GM12878 (cell line): ENCODE data around the gene ABHD6. TPM values are rescaled to one million over a fixed set of nuclear protein-coding genes. Genes with fewer than 3 reads are reported as not detected.

Experiments
- ATAC-seq: fragments of 200-7000 bp; cut with Tn5 transposase; 3 replicates; pipeline ENCODE4 v1.9.1; 2020; ENCODE audit warnings: mild to moderate bottlenecking, moderate library complexity
- BruUV-seq: library from RNA; stranded (reverse); fragments of 400-500 nt; replicated peaks from 2 replicates; lab custom pipeline; 2021; lab: Mats Ljungman, UMichigan
- CTCF ChIA-PET: fragments of 300-600 bp; sonication (Branson Sonifier 250); formaldehyde crosslinking; extraction: SDS; loops from one replicate; lab custom pipeline; 2021; ENCODE audit warnings: inconsistent platforms; lab: Yijun Ruan, JAX
- POLR2A ChIA-PET: fragments of 350-600 bp; formaldehyde crosslinking; extraction: SDS; loops from one replicate; lab custom pipeline; 2021; ENCODE audit warnings: inconsistent platforms; lab: Charles Lee
- RAD21 ChIA-PET: fragments of 300-600 bp; sonication (Branson Sonifier 250); formaldehyde crosslinking; loops from one replicate; lab custom pipeline; 2023; ENCODE audit warnings: antibody characterized with exemption; ENCODE audit not compliant: unreplicated experiment; lab: Charles Lee
- SMC1A ChIA-PET: fragments of 300-600 bp; sonication (Branson Sonifier 250); formaldehyde crosslinking; loops from one replicate; lab custom pipeline; 2023; ENCODE audit not compliant: unreplicated experiment, uncharacterized antibody; lab: Charles Lee
- DNase-seq: peaks from one replicate; pipeline ENCODE4 v3.0.0-alpha.2; 2011; ENCODE audit warnings: low read depth, low spot score
- FAIRE-seq: peaks from 3 replicates; lab custom pipeline; 2011; peaks lifted over from hg19 to GRCh38; lab: Jason Lieb, UNC
- H2AFZ ChIP-seq: 2 replicates; pipeline ENCODE4 v1.6.0; 2011; ENCODE audit warnings: low read depth, low read length, control low read depth; ENCODE audit not compliant: control insufficient read depth
- H3K27ac ChIP-seq: 2 replicates; pipeline ENCODE4 v1.5.1; 2011; ENCODE audit warnings: control low read depth; ENCODE audit not compliant: control insufficient read depth, insufficient read depth
- H3K27me3 ChIP-seq, 2 experiments: replicated peaks in 1 of 2; 2 replicates each; pipeline versions ENCODE4 v1.6.0 to v1.6.1; 2011; ENCODE audit warnings: low read length in 1 of 2; ENCODE audit not compliant: control insufficient read depth in 2 of 2, insufficient read depth in 2 of 2
- H3K36me3 ChIP-seq, 2 experiments: 2 replicates each; pipeline ENCODE4 v1.5.1; 2011; ENCODE audit warnings: low read length in 1 of 2; ENCODE audit not compliant: control insufficient read depth in 2 of 2, insufficient read depth in 2 of 2
- H3K4me1 ChIP-seq: 2 replicates; pipeline ENCODE4 v1.6.1; 2011; ENCODE audit warnings: mild to moderate bottlenecking, low read length, moderate library complexity, mixed read lengths; ENCODE audit not compliant: control insufficient read depth, insufficient read depth
- H3K4me2 ChIP-seq: 2 replicates; pipeline ENCODE4 v1.6.0; 2011; ENCODE audit warnings: control low read depth; ENCODE audit not compliant: control insufficient read depth, insufficient read depth
- H3K4me3 ChIP-seq: fragments of 200-600 bp; sonication (generic); 2 replicates; pipeline ENCODE4 v1.5.1; 2016
- H3K79me2 ChIP-seq: 2 replicates; pipeline ENCODE4 v1.6.0; 2011; ENCODE audit warnings: low read length; ENCODE audit not compliant: control insufficient read depth, insufficient read depth
- H3K9ac ChIP-seq: 2 replicates; pipeline ENCODE4 v1.8.0; 2011; ENCODE audit warnings: low read length, control low read depth, mixed read lengths; ENCODE audit not compliant: control insufficient read depth, insufficient read depth
- H3K9me3 ChIP-seq: replicated peaks from 3 replicates; pipeline ENCODE4 v1.5.1; 2011; ENCODE audit warnings: mild to moderate bottlenecking, low read length; ENCODE audit not compliant: control insufficient read depth, insufficient read depth
- H4K20me1 ChIP-seq: 2 replicates; pipeline ENCODE4 v1.6.0; 2011; ENCODE audit not compliant: control insufficient read depth, insufficient read depth
- ATF3 ChIP-seq: IDR thresholded peaks from 2 replicates; pipeline ENCODE4 v1.6.1; 2011; ENCODE audit warnings: low read depth, mild to moderate bottlenecking, low read length, moderate library complexity, borderline replicate concordance; ENCODE audit errors: extremely low read depth
- CBX3 ChIP-seq: fragments of 200-600 bp; sonication (generic); IDR thresholded peaks from 2 replicates; pipeline ENCODE4 v1.6.1; 2016; ENCODE audit warnings: low read depth, borderline replicate concordance
- CHD1 ChIP-seq: IDR thresholded peaks from 2 replicates; pipeline ENCODE4 v1.6.1; 2012; ENCODE audit warnings: low read depth, low read length, improper control_type of control experiment
- EGR1 ChIP-seq, 2 experiments: IDR thresholded peaks; 1 replicate in 1 of 2; 2 replicates in 1 of 2; pipeline ENCODE4 v1.6.1; 2011 to 2012; ENCODE audit warnings: low read depth in 2 of 2, low read length in 2 of 2, borderline replicate concordance in 1 of 2, mild to moderate bottlenecking in 1 of 2, moderate library complexity in 1 of 2
- HDAC2 ChIP-seq: fragments of 200-600 bp; sonication (generic); IDR thresholded peaks from 2 replicates; pipeline ENCODE4 v1.6.1; 2017
- KAT2A ChIP-seq: conservative IDR thresholded peaks from 2 replicates; pipeline ENCODE4 v1.6.1; 2011; ENCODE audit warnings: low read depth, low read length; ENCODE audit not compliant: control insufficient read depth
- PAX5 ChIP-seq: IDR thresholded peaks from 2 replicates; pipeline ENCODE4 v1.6.1; 2011; ENCODE audit warnings: low read depth, low read length, borderline replicate concordance
- ZZZ3 ChIP-seq: IDR thresholded peaks from 2 replicates; pipeline ENCODE4 v1.6.1; 2011; ENCODE audit warnings: low read depth; ENCODE audit not compliant: control insufficient read depth, insufficient read length
- WGBS: methylation state at CpG from one replicate; pipeline ENCODE4 v1.1.6; 2016; ENCODE audit warnings: low lambda C conversion rate; ENCODE audit not compliant: insufficient replicate concordance, insufficient coverage; ENCODE audit errors: missing lambda C conversion rate; 5-methylcytosine and 5-hydroxymethylcytosine counted together
- in situ Hi-C: fragments of 300-500 bp; cut with MboI; formaldehyde crosslinking; loops from 9 replicates; pipeline ENCODE4 v1.14.3; 2018; ENCODE audit warnings: mixed read lengths
- intact Hi-C: fragments of 100-400 bp; cut with micrococcal nuclease; formaldehyde crosslinking; loops from one replicate; pipeline ENCODE4 v1.14.2; 2022; ENCODE audit not compliant: unreplicated experiment
- polyA plus RNA-seq, 11 experiments: library from polyadenylated mRNA; depleted of rRNA in 4 of 11; unstranded in 6 of 11; stranded (reverse) in 5 of 11; fragments of >200 nt; fragmentation: Nextera tagmentation in 4 of 11; fragmentation: Illumina TruSeq in 1 of 11; extraction: Ambion mirVana in 4 of 11; extraction: Trizol in 1 of 11; gene quantifications; 1 replicate in 1 of 11; 2 replicates in 10 of 11; pipeline versions ENCODE4 v1.2.1 to v1.2.3, GENCODE V29; 2011 to 2016; ENCODE audit warnings: inconsistent platforms in 2 of 11, missing spikeins in 2 of 11, low read depth in 1 of 11
- small RNA-seq: library from RNA; depleted of rRNA; stranded (forward); fragments of <200 nt; gene quantifications from one replicate; pipeline ENCODE3, GENCODE V24; 2014
- total RNA-seq, 4 experiments: library from RNA; depleted of rRNA in 3 of 4; stranded (reverse); fragments of >200 nt in 3 of 4; fragmentation: Illumina TruSeq in 1 of 4; extraction: Trizol in 1 of 4; gene quantifications; 2 replicates each; pipeline versions ENCODE4 v1.2.1 to v1.2.3, GENCODE V29; 2013 to 2021

Gene ABHD6
- total and polyA plus RNA-seq, 10 of the 15 experiments (the other 5 are each of a cell fraction or from before 2014, with no cell fraction given), result 1.4 to 33.2 (median 3.2) TPM

DNA sequence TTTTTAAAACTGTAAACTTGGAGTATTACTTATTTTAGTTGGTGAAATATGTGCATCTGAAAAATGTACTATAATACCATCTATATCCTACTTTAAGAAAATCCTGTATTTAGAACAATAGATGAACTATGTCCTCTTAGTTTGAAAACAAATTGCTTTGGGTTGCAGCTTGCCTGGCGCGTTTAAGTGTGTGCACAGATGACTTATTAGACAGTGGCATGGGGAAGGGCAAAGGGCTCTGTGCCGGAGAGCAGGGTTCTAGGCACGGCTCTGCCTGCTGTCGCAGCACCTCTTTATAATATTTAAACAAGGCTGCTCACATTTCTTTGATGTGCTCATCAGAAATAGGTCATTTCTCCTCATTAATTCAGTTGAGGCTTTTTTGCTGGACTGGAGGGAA is 105.1 kb downstream of the ABHD6 start:
- DNase-seq (no peak), FAIRE-seq (no peak), ATAC-seq (no peak)
- in situ Hi-C loops (no loop called here), intact Hi-C loops (no loop called here)
- BruUV-seq, result no TSS peak
- CTCF ChIA-PET, result interaction anchor here (0.7 to 1.1 kb wide), 2 partner anchors 9 to 124 kb away, joined by 3 to 4 read pairs; no protein-coding TSS in a partner anchor
- Histone ChIP-seq H3K4me1 (peaks cover 4% of the 10 kb centered on the region; the same call in 1 of the 2 replicates), H3K4me3 (no peak overlapping the region), H3K9ac (no peak overlapping the region), H3K36me3 (no peaks in the 10 kb centered on the region), H3K79me2 (no peaks in the 10 kb centered on the region), H2AFZ (no peak overlapping the region), H4K20me1 (no peaks in the 10 kb centered on the region), H3K9me3 (no peaks in the 10 kb centered on the region; the same call in 2 of the 3 replicates), H3K4me2 (no peak overlapping the region), H3K27ac (no peak overlapping the region), H3K27me3 (no peaks in the 10 kb centered on the region)
- RAD21 ChIA-PET, result interaction anchor here (2.5 kb wide), 1 partner anchor 9 kb away, joined by 6 read pairs; no protein-coding TSS in a partner anchor
- WGBS, result 99% methylated on average over 5 of the region's 5 CpGs
- TF ChIP-seq CHD1 (no peak), ZZZ3 (no peak), KAT2A (no peak), PAX5 (no peak), CBX3 (no peak), ATF3 (no peak), HDAC2 (no peak), EGR1 (IDR thresholded peaks at IDR 0.05; ENCODE audit: borderline replicate concordance in 1 of 2, low read depth in 2 of 2, low read length in 2 of 2) (no peak)
- POLR2A ChIA-PET, result interaction anchor here (12.4 kb wide), 1 partner anchor 9 kb away, joined by 221 read pairs; no protein-coding TSS in a partner anchor
- SMC1A ChIA-PET, result interaction anchor here (13.1 kb wide), 1 partner anchor 8 kb away, joined by 324 read pairs; no protein-coding TSS in a partner anchor

Small RNA genes within 50 kb of the gene (small RNA-seq; reads per million reads assigned to genes)
- gene AC098479.1, result not detected

Other genes starting within 250 kb of the ABHD6 start
- 41.3 and 44.1 TPM in 2 replicates for gene FLNB, start 229.4 kb upstream of the ABHD6 start, total RNA-seq (2014; rRNA removed)
- gene FLNB, start 229.4 kb upstream of the ABHD6 start, total RNA-seq (2014; rRNA removed; fragmentation: Illumina TruSeq; extraction: Trizol), result 28.7 and 29.8 TPM in 2 replicates
- 51.8 and 58.1 TPM in 2 replicates for gene FLNB, start 229.4 kb upstream of the ABHD6 start, total RNA-seq (2021)
- gene FLNB, start 229.4 kb upstream of the ABHD6 start, polyA plus RNA-seq (2011; rRNA removed), result 29.9 and 40.9 TPM in 2 replicates
- gene FLNB, start 229.4 kb upstream of the ABHD6 start, polyA plus RNA-seq (2014; fragmentation: Illumina TruSeq; extraction: Trizol), result 32.3 and 33.1 TPM in 2 replicates
- 10 to 100 TPM; 13.6 to 15.8 TPM for gene FLNB, start 229.4 kb upstream of the ABHD6 start, polyA plus RNA-seq (2014; fragmentation: Nextera tagmentation; extraction: Ambion mirVana)
- gene FLNB, start 229.4 kb upstream of the ABHD6 start, polyA plus RNA-seq (2014; rRNA removed), result 22.9 and 26.4 TPM in 2 replicates
- 10 to 100 TPM; 18.9 to 20.3 TPM for gene FLNB, start 229.4 kb upstream of the ABHD6 start, polyA plus RNA-seq (2016; fragmentation: Nextera tagmentation; extraction: Ambion mirVana)
- gene DNASE1L3, start 26.8 kb upstream of the ABHD6 start, total RNA-seq (2014; rRNA removed), result 3.2 and 6.0 TPM in 2 replicates
- 3.6 and 5.3 TPM in 2 replicates for gene DNASE1L3, start 26.8 kb upstream of the ABHD6 start, total RNA-seq (2014; rRNA removed; fragmentation: Illumina TruSeq; extraction: Trizol)
- gene DNASE1L3, start 26.8 kb upstream of the ABHD6 start, total RNA-seq (2021), result 3.7 and 4.4 TPM in 2 replicates
- gene DNASE1L3, start 26.8 kb upstream of the ABHD6 start, polyA plus RNA-seq (2011; rRNA removed), result 72.1 and 84.4 TPM in 2 replicates
- 3.1 and 4.9 TPM in 2 replicates for gene DNASE1L3, start 26.8 kb upstream of the ABHD6 start, polyA plus RNA-seq (2014; fragmentation: Illumina TruSeq; extraction: Trizol)
- 10 to 100 TPM; 10.6 to 11.1 TPM for gene DNASE1L3, start 26.8 kb upstream of the ABHD6 start, polyA plus RNA-seq (2014; fragmentation: Nextera tagmentation; extraction: Ambion mirVana)
- 3.7 and 5.7 TPM in 2 replicates for gene DNASE1L3, start 26.8 kb upstream of the ABHD6 start, polyA plus RNA-seq (2014; rRNA removed)
- gene DNASE1L3, start 26.8 kb upstream of the ABHD6 start, polyA plus RNA-seq (2016; fragmentation: Nextera tagmentation; extraction: Ambion mirVana), result 1 to 10 TPM; 7.7 TPM
- 9.3 and 12.6 TPM in 2 replicates for gene RPP14, start 68.5 kb downstream of the ABHD6 start, total RNA-seq (2014; rRNA removed)
- 16.8 and 17.2 TPM in 2 replicates for gene RPP14, start 68.5 kb downstream of the ABHD6 start, total RNA-seq (2014; rRNA removed; fragmentation: Illumina TruSeq; extraction: Trizol)
- 12.2 and 14.5 TPM in 2 replicates for gene RPP14, start 68.5 kb downstream of the ABHD6 start, total RNA-seq (2021)
- 21.2 and 23.5 TPM in 2 replicates for gene RPP14, start 68.5 kb downstream of the ABHD6 start, polyA plus RNA-seq (2011; rRNA removed)
- 11.7 and 15.1 TPM in 2 replicates for gene RPP14, start 68.5 kb downstream of the ABHD6 start, polyA plus RNA-seq (2014; fragmentation: Illumina TruSeq; extraction: Trizol)
- 10 to 100 TPM in 1 of 2 experiments, 1 to 10 TPM in 1; 9.1 to 16.3 TPM for gene RPP14, start 68.5 kb downstream of the ABHD6 start, polyA plus RNA-seq (2014; fragmentation: Nextera tagmentation; extraction: Ambion mirVana)
- gene RPP14, start 68.5 kb downstream of the ABHD6 start, polyA plus RNA-seq (2014; rRNA removed), result 12.4 and 14.9 TPM in 2 replicates
- gene RPP14, start 68.5 kb downstream of the ABHD6 start, polyA plus RNA-seq (2016; fragmentation: Nextera tagmentation; extraction: Ambion mirVana), result 10 to 100 TPM; 13.1 to 14.0 TPM
- 5.8 and 6.8 TPM in 2 replicates for gene HTD2, start 68.7 kb downstream of the ABHD6 start, total RNA-seq (2014; rRNA removed)
- gene HTD2, start 68.7 kb downstream of the ABHD6 start, total RNA-seq (2014; rRNA removed; fragmentation: Illumina TruSeq; extraction: Trizol), result 5.0 and 5.9 TPM in 2 replicates
- 7.1 and 7.2 TPM in 2 replicates for gene HTD2, start 68.7 kb downstream of the ABHD6 start, total RNA-seq (2021)
- gene HTD2, start 68.7 kb downstream of the ABHD6 start, polyA plus RNA-seq (2011; rRNA removed), result 10.5 and 11.7 TPM in 2 replicates
- gene HTD2, start 68.7 kb downstream of the ABHD6 start, polyA plus RNA-seq (2014; fragmentation: Illumina TruSeq; extraction: Trizol), result 6.0 and 7.7 TPM in 2 replicates
- gene HTD2, start 68.7 kb downstream of the ABHD6 start, polyA plus RNA-seq (2014; fragmentation: Nextera tagmentation; extraction: Ambion mirVana), result 10 to 100 TPM; 13.5 to 15.9 TPM
- gene HTD2, start 68.7 kb downstream of the ABHD6 start, polyA plus RNA-seq (2014; rRNA removed), result 5.1 and 8.5 TPM in 2 replicates
- 10 to 100 TPM; 24.1 to 24.7 TPM for gene HTD2, start 68.7 kb downstream of the ABHD6 start, polyA plus RNA-seq (2016; fragmentation: Nextera tagmentation; extraction: Ambion mirVana)
- gene PXK, start 95.1 kb downstream of the ABHD6 start, total RNA-seq (2014; rRNA removed), result 26.5 and 27.2 TPM in 2 replicates
- gene PXK, start 95.1 kb downstream of the ABHD6 start, total RNA-seq (2014; rRNA removed; fragmentation: Illumina TruSeq; extraction: Trizol), result 29.3 and 30.3 TPM in 2 replicates
- gene PXK, start 95.1 kb downstream of the ABHD6 start, total RNA-seq (2021), result 25.8 and 27.9 TPM in 2 replicates
- 18.9 and 19.1 TPM in 2 replicates for gene PXK, start 95.1 kb downstream of the ABHD6 start, polyA plus RNA-seq (2011; rRNA removed)
- gene PXK, start 95.1 kb downstream of the ABHD6 start, polyA plus RNA-seq (2014; fragmentation: Illumina TruSeq; extraction: Trizol), result 34.6 and 38.0 TPM in 2 replicates
- 10 to 100 TPM in 1 of 2 experiments, 1 to 10 TPM in 1; 8.4 to 10.5 TPM for gene PXK, start 95.1 kb downstream of the ABHD6 start, polyA plus RNA-seq (2014; fragmentation: Nextera tagmentation; extraction: Ambion mirVana)
- 25.7 and 27.3 TPM in 2 replicates for gene PXK, start 95.1 kb downstream of the ABHD6 start, polyA plus RNA-seq (2014; rRNA removed)
- gene PXK, start 95.1 kb downstream of the ABHD6 start, polyA plus RNA-seq (2016; fragmentation: Nextera tagmentation; extraction: Ambion mirVana), result 10 to 100 TPM; 30.4 to 34.0 TPM
- gene PDHB, start 196.0 kb downstream of the ABHD6 start, total RNA-seq (2014; rRNA removed), result 68.6 and 83.4 TPM in 2 replicates
- 83.2 and 85.3 TPM in 2 replicates for gene PDHB, start 196.0 kb downstream of the ABHD6 start, total RNA-seq (2014; rRNA removed; fragmentation: Illumina TruSeq; extraction: Trizol)
- gene PDHB, start 196.0 kb downstream of the ABHD6 start, total RNA-seq (2021), result 62.9 and 65.5 TPM in 2 replicates
- gene PDHB, start 196.0 kb downstream of the ABHD6 start, polyA plus RNA-seq (2011; rRNA removed), result 92.2 and 121 TPM in 2 replicates
- gene PDHB, start 196.0 kb downstream of the ABHD6 start, polyA plus RNA-seq (2014; fragmentation: Illumina TruSeq; extraction: Trizol), result 76.5 and 84.2 TPM in 2 replicates
- 100 to 1,000 TPM; 167 to 224 TPM for gene PDHB, start 196.0 kb downstream of the ABHD6 start, polyA plus RNA-seq (2014; fragmentation: Nextera tagmentation; extraction: Ambion mirVana)
- gene PDHB, start 196.0 kb downstream of the ABHD6 start, polyA plus RNA-seq (2014; rRNA removed), result 68.3 and 94.2 TPM in 2 replicates
- 100 to 1,000 TPM; 120 to 123 TPM for gene PDHB, start 196.0 kb downstream of the ABHD6 start, polyA plus RNA-seq (2016; fragmentation: Nextera tagmentation; extraction: Ambion mirVana)